Testis (tissue), 3 donors: ENCODE measurements around the gene UNC13D. TPM values are rescaled to one million over a fixed set of nuclear protein-coding genes. Genes with fewer than 3 reads are reported as not detected.

ENCODE experiments used
- DNase-seq: peaks from one replicate; pipeline ENCODE4 v3.0.0-alpha.2; 2019
- H3K27ac ChIP-seq, 2 donors: fragments of 200-600 bp; sonication (generic); one replicate each; pipeline ENCODE4 v1.5.1; 2019
- H3K27me3 ChIP-seq: fragments of 200-600 bp; sonication (generic); one replicate; pipeline ENCODE4 v1.5.1; 2019
- H3K36me3 ChIP-seq: fragments of 200-600 bp; sonication (generic); one replicate; pipeline ENCODE4 v1.5.1; 2017; ENCODE audit warnings: low read depth; ENCODE audit errors: missing control alignments
- H3K4me1 ChIP-seq: fragments of 200-600 bp; sonication (generic); one replicate; pipeline ENCODE4 v1.5.1; 2019
- H3K4me3 ChIP-seq, 2 donors: fragments of 200-600 bp; sonication (generic); one replicate each; pipeline ENCODE4 v1.5.1; 2017 to 2019
- H3K9me3 ChIP-seq: fragments of 200-600 bp; sonication (generic); one replicate; pipeline ENCODE4 v1.5.1; 2017
- POLR2A ChIP-seq: fragments of 450-650 bp; IDR thresholded peaks from one replicate; pipeline ENCODE4 v1.6.1; 2017; ENCODE audit warnings: antibody characterized with exemption, mild to moderate bottlenecking, moderate library complexity
- WGBS, 2 donors: methylation state at CpG; one replicate each; pipeline ENCODE4 v1.1.5; 2018; 5-methylcytosine and 5-hydroxymethylcytosine counted together
- intact Hi-C: fragments of 100-400 bp; cut with DNase I; formaldehyde crosslinking; loops from one replicate; pipeline ENCODE4 v1.15.1; 2023; ENCODE audit warnings: low total_unique reads
- polyA plus RNA-seq: library from polyadenylated mRNA; stranded (reverse); fragments of 350-450 nt; fragmentation: Illumina TruSeq; extraction: RNeasy Lipid Tissue Mini Kit (QIAGEN cat#74804); gene quantifications from one replicate; pipeline ENCODE4 v1.2.3, GENCODE V29; 2014; ENCODE audit warnings: low read depth, low replicate concordance; ENCODE audit not compliant: insufficient read depth
- total RNA-seq, 2 donors: library from RNA; depleted of rRNA; stranded (reverse); fragments of >200 nt; gene quantifications; one replicate each; pipeline ENCODE4 v1.2.3, GENCODE V29; 2016
- TF ChIP-seq, protein P1 (sequence below), 3 experiments: fragments of 450-650 bp in 2 of 3; fragments of 200-600 bp in 1 of 3; sonication (generic) in 1 of 3; IDR thresholded peaks; one replicate each; pipeline ENCODE4 v1.5.1; 2016 to 2019; ENCODE audit warnings: antibody characterized with exemption in 3 of 3, mild to moderate bottlenecking in 2 of 3, moderate library complexity in 1 of 3

Gene UNC13D
- total and polyA plus RNA-seq, 3 donors from 2014 or later = 10.2 to 20.4 (median 15.0) TPM

DNA sequence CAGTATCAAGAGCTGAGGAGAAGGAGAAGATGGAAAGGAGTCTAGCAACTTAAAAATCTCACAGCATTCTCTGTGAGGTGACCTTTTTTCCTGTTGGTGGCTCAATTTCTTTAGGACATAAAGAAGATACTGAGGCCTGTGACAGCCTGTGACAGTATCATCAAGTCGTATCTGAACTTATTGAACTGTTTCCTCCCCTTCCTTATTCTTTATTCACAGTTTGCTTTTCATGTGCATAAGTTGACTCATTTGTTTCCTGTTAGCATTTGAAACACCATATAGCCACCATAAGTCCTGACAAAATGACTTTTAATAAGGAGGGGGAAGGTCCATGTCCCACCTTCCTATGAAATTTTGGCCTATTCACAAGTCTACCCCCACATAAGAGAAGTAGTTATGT is 50.7 kb downstream of the UNC13D start:
- intact Hi-C loops = no loop called here
- Histone ChIP-seq H3K36me3 (no peaks in the 10 kb centered on the region), H3K27me3 (no peaks in the 10 kb centered on the region), H3K4me1 (no peaks in the 10 kb centered on the region), H3K9me3 (no peaks in the 10 kb centered on the region), H3K27ac (no peak overlapping the region), H3K4me3 (no peak overlapping the region)
- TF ChIP-seq, protein P1, sequence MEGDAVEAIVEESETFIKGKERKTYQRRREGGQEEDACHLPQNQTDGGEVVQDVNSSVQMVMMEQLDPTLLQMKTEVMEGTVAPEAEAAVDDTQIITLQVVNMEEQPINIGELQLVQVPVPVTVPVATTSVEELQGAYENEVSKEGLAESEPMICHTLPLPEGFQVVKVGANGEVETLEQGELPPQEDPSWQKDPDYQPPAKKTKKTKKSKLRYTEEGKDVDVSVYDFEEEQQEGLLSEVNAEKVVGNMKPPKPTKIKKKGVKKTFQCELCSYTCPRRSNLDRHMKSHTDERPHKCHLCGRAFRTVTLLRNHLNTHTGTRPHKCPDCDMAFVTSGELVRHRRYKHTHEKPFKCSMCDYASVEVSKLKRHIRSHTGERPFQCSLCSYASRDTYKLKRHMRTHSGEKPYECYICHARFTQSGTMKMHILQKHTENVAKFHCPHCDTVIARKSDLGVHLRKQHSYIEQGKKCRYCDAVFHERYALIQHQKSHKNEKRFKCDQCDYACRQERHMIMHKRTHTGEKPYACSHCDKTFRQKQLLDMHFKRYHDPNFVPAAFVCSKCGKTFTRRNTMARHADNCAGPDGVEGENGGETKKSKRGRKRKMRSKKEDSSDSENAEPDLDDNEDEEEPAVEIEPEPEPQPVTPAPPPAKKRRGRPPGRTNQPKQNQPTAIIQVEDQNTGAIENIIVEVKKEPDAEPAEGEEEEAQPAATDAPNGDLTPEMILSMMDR (IDR thresholded peaks at IDR 0.05) = no peak
- TF ChIP-seq POLR2A = no peak
- 71 to 76% methylated on average over 1 of the region's 1 CpG for WGBS, 2 donors
- DNase-seq = no peak

DNA sequence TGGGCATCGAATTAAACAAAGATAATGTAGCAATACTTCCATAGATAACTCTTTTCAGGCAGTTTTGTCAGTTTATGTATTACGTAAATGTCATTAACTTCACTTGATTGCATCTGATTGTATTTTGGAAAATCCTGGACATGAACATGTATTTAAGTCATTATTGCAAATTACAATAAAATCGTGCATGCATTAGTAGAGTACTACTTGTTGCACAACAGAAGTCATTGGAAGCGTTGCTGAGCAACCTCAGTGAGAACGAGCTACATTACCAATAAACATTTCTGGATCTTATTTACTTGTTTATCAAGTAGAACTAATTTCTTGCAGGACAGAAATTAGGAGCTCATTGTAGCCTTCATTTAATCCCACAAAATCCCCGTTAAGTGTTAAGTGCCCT is 53.0 kb downstream of the UNC13D start:
- no peaks in the 10 kb centered on the region for H3K27me3 ChIP-seq
- intact Hi-C loops = no loop called here
- H3K9me3 ChIP-seq = no peaks in the 10 kb centered on the region
- no peak for DNase-seq
- H3K36me3 ChIP-seq = no peaks in the 10 kb centered on the region
- no peak overlapping the region for H3K4me3 ChIP-seq
- H3K27ac ChIP-seq = no peak overlapping the region
- TF ChIP-seq, protein P1 (IDR thresholded peaks at IDR 0.05) = no peak
- TF ChIP-seq POLR2A = no peak
- 88 to 91% methylated on average over 6 of the region's 6 CpGs for WGBS, 2 donors
- H3K4me1 ChIP-seq = peaks cover 10% of the 10 kb centered on the region

DNA sequence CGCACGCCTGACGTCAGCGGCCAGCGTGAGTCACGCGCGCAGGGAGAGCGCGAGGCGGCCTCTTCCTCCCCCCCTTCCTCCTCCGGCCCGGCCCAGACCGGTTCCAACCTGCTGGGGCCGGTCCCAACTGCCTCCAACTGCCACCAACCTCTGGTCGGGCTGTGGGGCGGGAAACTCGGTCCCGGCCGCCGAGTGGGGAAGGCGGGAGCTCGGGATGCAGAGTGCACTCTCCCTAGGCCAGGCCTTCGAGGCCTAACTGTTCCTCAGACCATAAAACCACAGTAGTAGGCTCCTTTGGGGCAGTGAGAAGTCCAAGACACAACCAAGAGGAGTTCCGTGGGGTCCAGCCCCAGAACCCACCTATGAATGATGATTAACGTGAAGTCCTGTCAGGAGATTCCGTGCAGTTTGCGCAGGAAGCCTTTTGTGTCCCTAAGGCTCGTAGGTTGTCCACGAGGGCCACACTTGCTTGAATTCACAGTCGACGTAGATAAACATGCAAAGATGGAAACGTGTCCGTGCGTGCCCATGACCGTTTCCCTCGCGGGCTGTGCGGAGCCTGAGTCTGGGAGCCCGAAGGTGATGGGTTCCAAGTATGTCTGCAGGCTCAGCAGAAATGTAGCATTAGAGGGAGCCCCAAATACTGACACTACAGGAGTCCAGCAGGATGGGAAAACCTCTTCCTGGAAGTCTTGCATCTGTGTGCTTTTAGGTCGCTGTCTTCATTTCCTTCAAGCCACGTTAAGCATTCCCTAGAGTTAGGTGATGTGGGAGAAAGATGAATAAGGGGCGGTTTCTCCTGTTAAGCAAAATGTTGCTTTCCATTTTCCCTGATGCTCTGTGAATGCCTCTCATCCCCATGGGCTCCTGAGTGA is 59.0 kb downstream of the UNC13D start:
- Histone ChIP-seq H3K4me3 (peak overlapping the region; percentile 74), H3K4me1 (peaks cover 26% of the 10 kb centered on the region), H3K27ac (peak overlapping the region; percentile 100), H3K27me3 (no peaks in the 10 kb centered on the region), H3K36me3 (no peaks in the 10 kb centered on the region), H3K9me3 (no peaks in the 10 kb centered on the region)
- peak; percentile 84 for DNase-seq
- intact Hi-C loops = no loop called here
- WGBS, 2 donors = 3 to 4% methylated on average over 21 to 43 of the region's 43 CpGs
- no peak for TF ChIP-seq POLR2A
- TF ChIP-seq, protein P1 (IDR thresholded peaks at IDR 0.05) = peak in 1 of 3 experiments; percentile 6

DNA sequence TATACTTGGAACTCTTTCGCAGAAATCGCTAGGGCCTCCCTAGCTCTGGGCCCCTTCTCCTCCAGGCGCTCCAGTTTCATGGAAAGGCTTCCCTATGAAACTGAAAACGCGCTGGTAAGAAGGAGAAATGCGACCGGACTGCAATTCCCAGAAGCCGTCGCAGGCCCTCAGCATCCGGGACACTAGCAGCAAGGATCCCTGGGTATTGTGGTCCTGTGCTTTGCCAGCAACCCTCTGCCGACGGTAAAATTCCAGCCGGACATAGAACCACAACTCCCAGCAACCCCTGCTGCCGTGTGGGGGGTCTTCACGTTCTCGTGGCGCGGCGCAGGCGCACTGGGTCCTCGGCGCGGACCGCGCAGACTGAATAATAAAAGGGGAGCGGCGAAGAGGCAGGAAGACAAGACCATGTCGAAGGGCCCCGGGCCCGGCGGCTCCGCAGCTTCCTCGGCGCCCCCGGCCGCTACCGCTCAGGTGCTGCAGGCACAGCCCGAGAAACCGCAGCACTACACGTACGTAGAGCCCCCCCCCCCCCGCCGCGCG is 59.7 kb downstream of the UNC13D start, which contains the start of gene UNK:
Gene UNK, plus strand, starts transcription at position 334 of the 543 bp plus-strand sequence. Its CDS starts 75 bp downstream, at position 409.
- no peaks in the 10 kb centered on the region for H3K27me3 ChIP-seq
- H3K36me3 ChIP-seq = no peaks in the 10 kb centered on the region
- H3K4me3 ChIP-seq = peak within 1 kb of the TSS; percentile 74
- WGBS, 2 donors = 0 to 1% methylated on average over 8 to 45 of the region's 45 CpGs
- peak within 1 kb of the TSS; percentile 100 for H3K27ac ChIP-seq
- TF ChIP-seq POLR2A = peak; percentile 68
- TF ChIP-seq, protein P1 (IDR thresholded peaks at IDR 0.05) = peak in 1 of 3 experiments; percentile 12
- peak; percentile 98 for DNase-seq
- intact Hi-C loops = no loop called here
- no peaks in the 10 kb centered on the region for H3K9me3 ChIP-seq
- H3K4me1 ChIP-seq = peaks cover 26% of the 10 kb centered on the region
